Activated CD4-positive, alpha-beta T cell treated with anti-CD3 and anti-CD28 coated beads, Interleukin-2, amount 10 ng/mL, durations not matched to agents 7 days and 5 days (primary cell): Measurements from ENCODE around the gene TTC7B. TPM values are rescaled to one million over a fixed set of nuclear protein-coding genes. Genes with fewer than 3 reads are reported as not detected.

Source experiments
- CTCF ChIA-PET: fragments of 350-600 bp; sonication (Branson Sonifier 250); formaldehyde crosslinking; loops from one replicate; lab custom pipeline; 2021; ENCODE audit warnings: antibody characterized with exemption; lab: Charles Lee
- POLR2A ChIA-PET: fragments of 350-600 bp; sonication (Branson Sonifier 250); formaldehyde crosslinking; loops from one replicate; lab custom pipeline; 2021; ENCODE audit warnings: antibody characterized with exemption; lab: Charles Lee
- DNase-seq: peaks from one replicate; pipeline ENCODE4 v3.0.0-alpha.2; 2020
- H3K27ac Mint-ChIP-seq: one replicate; pipeline ENCODE4 v1.8.0; 2021; ENCODE audit warnings: mild to moderate bottlenecking, moderate library complexity, mixed read lengths
- H3K27me3 Mint-ChIP-seq: one replicate; pipeline ENCODE4 v1.8.0; 2021; ENCODE audit warnings: mixed read lengths
- H3K36me3 Mint-ChIP-seq: one replicate; pipeline ENCODE4 v1.8.0; 2021; ENCODE audit warnings: low read depth, mixed read lengths
- H3K4me1 Mint-ChIP-seq: one replicate; pipeline ENCODE4 v1.8.0; 2021; ENCODE audit warnings: mixed read lengths
- H3K4me3 Mint-ChIP-seq: one replicate; pipeline ENCODE4 v1.8.0; 2021; ENCODE audit warnings: mild to moderate bottlenecking, moderate library complexity, mixed read lengths
- H3K9me3 Mint-ChIP-seq: one replicate; pipeline ENCODE4 v1.8.0; 2021; ENCODE audit warnings: mixed read lengths
- total RNA-seq, 2 experiments: library from RNA; stranded (reverse); gene quantifications; one replicate each; pipeline ENCODE4 v1.2.3, GENCODE V29; 2021

TTC7B gene
- total RNA-seq, 2 experiments from 2014 or later: 2.7 to 2.9 TPM

GRCh38 chr14:90475298-90475697, 340.9 kb downstream of the TTC7B start:
- H3K27ac Mint-ChIP-seq: no peak overlapping the region
- peaks cover 7% of the 10 kb centered on the region for H3K27me3 Mint-ChIP-seq
- H3K4me1 Mint-ChIP-seq: no peaks in the 10 kb centered on the region
- H3K36me3 Mint-ChIP-seq: peaks cover 2% of the 10 kb centered on the region
- CTCF ChIA-PET: interaction anchor here (1.4 kb wide), 1 partner anchor 16 kb away, joined by 3 read pairs; no protein-coding TSS in a partner anchor
- no peak overlapping the region for H3K4me3 Mint-ChIP-seq
- DNase-seq: no peak
- peaks cover 28% of the 10 kb centered on the region for H3K9me3 Mint-ChIP-seq
- POLR2A ChIA-PET: no interaction called here

Other genes with a start within 250 kb of the TTC7B start
- gene RPS6KA5, start 244.2 kb upstream of the TTC7B start, total RNA-seq: 10 to 100 TPM; 42.1 to 44.8 TPM